ENCODE data around the gene ISLR.

The ISLR gene

DNA sequence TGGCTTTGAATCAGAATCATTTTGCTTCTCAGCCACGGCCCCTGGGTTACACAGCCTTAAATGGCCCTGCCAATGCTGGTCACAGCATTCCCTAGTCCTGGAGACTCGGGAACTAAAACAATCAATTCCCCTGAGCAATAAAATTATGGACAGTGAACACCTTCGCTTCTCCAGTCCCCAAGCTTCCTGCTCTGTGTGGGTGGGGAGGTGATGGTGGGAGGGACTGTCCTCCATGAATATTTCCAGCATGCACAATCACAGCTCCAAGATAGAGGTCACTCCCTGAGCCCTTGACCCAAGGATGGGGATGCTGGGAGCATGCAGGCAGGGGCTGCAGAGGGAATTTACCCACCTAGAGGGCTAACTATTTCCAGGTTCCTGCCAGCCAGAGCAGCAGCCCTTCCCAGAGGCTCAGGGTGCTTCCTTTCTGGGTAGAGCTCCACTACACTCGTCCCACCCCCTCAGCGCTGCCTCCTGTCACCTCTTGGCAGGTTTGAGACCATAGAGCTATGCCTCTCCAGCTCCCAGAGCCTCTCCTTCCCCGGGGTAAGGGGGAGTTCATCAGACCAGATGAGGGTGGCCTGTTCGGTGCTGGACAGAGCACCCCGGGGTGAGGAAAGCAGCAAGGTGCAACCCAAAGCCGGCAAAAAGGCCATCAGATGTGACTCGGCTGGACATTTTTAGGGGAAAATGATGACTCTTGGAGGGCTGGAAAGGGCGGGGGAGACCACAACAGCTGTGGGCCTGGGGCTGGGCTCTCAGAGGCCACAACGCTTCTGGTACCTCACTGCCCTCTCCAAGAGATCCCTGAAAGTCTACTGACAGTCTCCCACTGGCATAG, 48.1 kb downstream of the ISLR start:
- no peak for ATAC-seq
- no peaks in the 10 kb centered on the region for H3K9me3 Mint-ChIP-seq
- peaks cover 61% of the 10 kb centered on the region for H3K27me3 Mint-ChIP-seq
- no peak overlapping the region for H3K4me3 Mint-ChIP-seq
- H3K36me3 Mint-ChIP-seq = no peaks in the 10 kb centered on the region
- H3K4me1 Mint-ChIP-seq = no peaks in the 10 kb centered on the region
- H3K27ac Mint-ChIP-seq = no peak overlapping the region

DNA sequence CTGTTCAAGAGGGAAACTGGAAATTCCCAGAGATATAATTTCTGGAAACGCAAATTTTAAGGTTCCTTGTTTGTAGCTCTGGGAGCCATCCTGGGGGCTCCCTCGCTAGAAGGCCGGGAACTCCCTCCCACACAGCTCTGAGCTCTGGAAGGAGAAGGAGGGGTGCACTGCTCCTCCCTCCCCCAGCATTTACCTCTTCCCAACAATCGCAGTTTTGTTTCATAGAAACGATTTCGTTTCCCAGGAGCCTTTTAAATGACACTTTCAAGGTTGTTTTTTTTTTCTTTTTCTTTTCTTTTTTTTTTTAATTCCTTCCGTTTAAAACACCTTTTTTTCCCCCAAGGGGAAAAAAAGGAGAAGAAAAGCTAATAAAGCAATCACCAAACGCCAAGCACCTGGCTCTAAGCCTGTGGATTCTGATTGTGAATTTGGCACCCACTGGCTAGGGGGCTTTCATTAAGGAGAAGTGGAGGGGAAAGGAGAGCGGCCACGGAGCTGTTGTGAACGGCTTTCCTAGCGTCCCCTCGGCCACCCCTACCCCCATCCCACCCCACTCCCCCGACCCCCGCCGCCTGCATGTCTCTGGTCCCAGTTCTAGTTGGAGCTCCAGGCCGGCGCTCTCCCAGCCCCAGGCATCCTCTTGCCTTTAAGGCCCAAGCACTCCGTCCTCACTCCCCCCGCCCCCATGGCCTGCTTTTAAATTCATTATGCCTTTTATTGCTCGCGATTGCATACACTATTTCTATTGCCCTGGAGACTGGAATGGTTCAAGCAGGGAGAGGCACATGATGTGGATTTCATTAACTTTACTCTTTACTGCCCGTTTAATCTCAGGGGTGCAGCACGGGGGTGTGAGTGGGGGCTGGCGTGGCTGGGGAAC, 49.0 kb downstream of the ISLR start:
- Mint-ChIP-seq H3K9me3 (no peaks in the 10 kb centered on the region), H3K27ac (no peak overlapping the region), H3K27me3 (peaks cover 66% of the 10 kb centered on the region), H3K4me1 (no peaks in the 10 kb centered on the region), H3K4me3 (no peak overlapping the region), H3K36me3 (no peaks in the 10 kb centered on the region)
- ATAC-seq = no peak

DNA sequence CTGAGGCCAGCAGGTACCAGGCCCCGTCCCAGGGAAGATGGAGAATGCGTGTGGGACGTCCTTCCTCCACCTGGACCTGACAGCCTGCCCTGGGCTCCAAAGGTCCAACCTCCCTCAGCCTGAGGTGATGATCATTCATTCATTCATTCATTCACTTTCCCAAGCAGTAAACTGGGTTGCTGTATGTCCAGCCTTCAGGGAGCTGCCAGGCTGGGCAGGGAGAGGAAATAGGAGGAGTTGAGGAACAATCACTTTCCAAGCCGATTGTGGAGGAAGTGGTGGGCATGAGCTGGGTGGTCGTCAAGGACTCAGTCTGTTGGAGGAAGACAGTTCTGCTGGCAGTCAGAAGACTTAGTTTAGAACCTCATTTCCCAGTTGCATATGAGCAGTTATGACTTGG, 52.4 kb downstream of the ISLR start:
- no peaks in the 10 kb centered on the region for H3K4me1 Mint-ChIP-seq
- H3K9me3 Mint-ChIP-seq = no peaks in the 10 kb centered on the region
- H3K36me3 Mint-ChIP-seq = no peaks in the 10 kb centered on the region
- H3K27me3 Mint-ChIP-seq = peaks cover 59% of the 10 kb centered on the region
- H3K4me3 Mint-ChIP-seq = no peak overlapping the region
- ATAC-seq = no peak
- H3K27ac Mint-ChIP-seq = no peak overlapping the region
